ENCODE data around the gene SREBF2. TPM values are rescaled to one million over a fixed set of nuclear protein-coding genes. Genes with fewer than 3 reads are reported as not detected.
"Not testable (repeated sequence)": the region's sequence is repeated elsewhere in the genome, so short reads cannot be mapped to it uniquely, and the experiment has no call there.

The SREBF2 gene
- polyA plus RNA-seq, 3 donors from 2014 or later: 16.9 to 40.3 (median 22.9) TPM

GRCh38 chr22:41862160-41862529 lies 29.2 kb downstream of the SREBF2 start:
- Mint-ChIP-seq H3K27ac (peak overlapping the region in 4 of 6 donors; percentile 28 to 81 (median 77)), H3K9me3 (no peaks in the 10 kb centered on the region), H3K4me3 (peak overlapping the region in 1 of 5 donors; percentile 29), H3K36me3 (peaks cover 0 to 6% (median 0%) of the 10 kb centered on the region in 3 donors), H3K4me1 (peaks cover 46 to 65% of the 10 kb centered on the region in 2 donors), H3K27me3 (ENCODE audit: low read depth in 3 of 3) (peaks cover 0 to 8% (median 0%) of the 10 kb centered on the region in 3 donors)
- DNase-seq: no peak

- Mint-ChIP-seq H3K4me3 (peak overlapping the region in 1 of 5 donors; percentile 36), H3K27ac (peak overlapping the region; percentile 67 to 81 (median 77)), H3K4me1 (peaks cover 40 to 59% of the 10 kb centered on the region in 2 donors), H3K27me3 (ENCODE audit: low read depth in 3 of 3) (peaks cover 0 to 8% (median 0%) of the 10 kb centered on the region in 3 donors), H3K36me3 (peaks cover 0 to 8% (median 0%) of the 10 kb centered on the region in 3 donors), H3K9me3 (no peaks in the 10 kb centered on the region)
- DNase-seq: no peak
Observed at GRCh38 chr22:41862530-41863266, 29.8 kb downstream of the SREBF2 start.

GRCh38 chr22:41863472-41863871 lies 30.6 kb downstream of the SREBF2 start:
- no peaks in the 10 kb centered on the region for H3K9me3 Mint-ChIP-seq
- peak overlapping the region in 4 of 6 donors; percentile 67 to 81 (median 72) for H3K27ac Mint-ChIP-seq
- peaks cover 0 to 8% (median 0%) of the 10 kb centered on the region in 3 donors for H3K36me3 Mint-ChIP-seq
- H3K4me1 Mint-ChIP-seq: peaks cover 32 to 52% of the 10 kb centered on the region in 2 donors
- peak overlapping the region in 1 of 5 donors; percentile 3 for H3K4me3 Mint-ChIP-seq
- H3K27me3 Mint-ChIP-seq (ENCODE audit: low read depth in 3 of 3): peaks cover 0 to 8% (median 0%) of the 10 kb centered on the region in 3 donors
- DNase-seq: no peak

- no peak for DNase-seq
- H3K4me3 Mint-ChIP-seq: no peak overlapping the region
- H3K27ac Mint-ChIP-seq: no peak overlapping the region
- H3K4me1 Mint-ChIP-seq: peaks cover 11 to 16% of the 10 kb centered on the region in 2 donors
- no peaks in the 10 kb centered on the region for H3K27me3 Mint-ChIP-seq (ENCODE audit: low read depth in 3 of 3)
- peaks cover 12 to 28% (median 16%) of the 10 kb centered on the region in 3 donors for H3K36me3 Mint-ChIP-seq
- H3K9me3 Mint-ChIP-seq: no peaks in the 10 kb centered on the region
Observed at GRCh38 chr22:41868556-41868955, 35.7 kb downstream of the SREBF2 start.

GRCh38 chr22:41870081-41870480 lies 37.2 kb downstream of the SREBF2 start:
- not testable (repeated sequence) for H3K9me3 Mint-ChIP-seq; H3K27ac Mint-ChIP-seq; DNase-seq; H3K27me3 Mint-ChIP-seq (ENCODE audit: low read depth in 3 of 3); H3K4me3 Mint-ChIP-seq
- H3K4me1 Mint-ChIP-seq: peaks cover 8 to 13% of the 10 kb centered on the region in 2 donors
- peaks cover 12 to 38% (median 16%) of the 10 kb centered on the region in 3 donors for H3K36me3 Mint-ChIP-seq

- Mint-ChIP-seq H3K36me3 (peaks cover 12 to 42% (median 17%) of the 10 kb centered on the region in 3 donors), H3K27me3 (ENCODE audit: low read depth in 3 of 3) (no peaks in the 10 kb centered on the region), H3K4me3 (no peak overlapping the region)
Observed at GRCh38 chr22:41870786-41871185, 37.9 kb downstream of the SREBF2 start.

GRCh38 chr22:41873391-41873790 lies 40.5 kb downstream of the SREBF2 start:
- peak; percentile 34 to 43 (median 42) for DNase-seq
- no peaks in the 10 kb centered on the region for H3K9me3 Mint-ChIP-seq
- no peaks in the 10 kb centered on the region for H3K27me3 Mint-ChIP-seq (ENCODE audit: low read depth in 3 of 3)
- H3K4me3 Mint-ChIP-seq: peak overlapping the region in 1 of 5 donors; percentile 9
- peak overlapping the region; percentile 53 to 79 (median 64) for H3K27ac Mint-ChIP-seq
- peaks cover 4 to 8% of the 10 kb centered on the region in 2 donors for H3K4me1 Mint-ChIP-seq
- peaks cover 24 to 52% (median 30%) of the 10 kb centered on the region in 3 donors for H3K36me3 Mint-ChIP-seq

More at GRCh38 chr22:41870786-41871185, 37.9 kb downstream of the SREBF2 start:
- H3K4me1 Mint-ChIP-seq: peaks cover 4 to 8% of the 10 kb centered on the region in 2 donors
- DNase-seq: no peak
- H3K27ac Mint-ChIP-seq: peak overlapping the region in 1 of 6 donors; percentile 49
- no peaks in the 10 kb centered on the region for H3K9me3 Mint-ChIP-seq

GRCh38 chr22:41874090-41874489 lies 41.2 kb downstream of the SREBF2 start:
- H3K4me1 Mint-ChIP-seq: peaks cover 4 to 8% of the 10 kb centered on the region in 2 donors
- H3K4me3 Mint-ChIP-seq: no peak overlapping the region
- peak overlapping the region in 2 of 6 donors; percentile 34 to 61 for H3K27ac Mint-ChIP-seq
- H3K9me3 Mint-ChIP-seq: no peaks in the 10 kb centered on the region
- no peak for DNase-seq
- peaks cover 26 to 59% (median 32%) of the 10 kb centered on the region in 3 donors for H3K36me3 Mint-ChIP-seq
- H3K27me3 Mint-ChIP-seq (ENCODE audit: low read depth in 3 of 3): no peaks in the 10 kb centered on the region

- H3K9me3 Mint-ChIP-seq: no peaks in the 10 kb centered on the region
- no peak overlapping the region for H3K4me3 Mint-ChIP-seq
- H3K27me3 Mint-ChIP-seq (ENCODE audit: low read depth in 3 of 3): no peaks in the 10 kb centered on the region
- DNase-seq: no peak
- H3K27ac Mint-ChIP-seq: no peak overlapping the region
- H3K4me1 Mint-ChIP-seq: peaks cover 4 to 8% of the 10 kb centered on the region in 2 donors
- peaks cover 25 to 62% (median 30%) of the 10 kb centered on the region in 3 donors for H3K36me3 Mint-ChIP-seq
Observed at GRCh38 chr22:41875531-41876270, 42.8 kb downstream of the SREBF2 start.

GRCh38 chr22:41876275-41876674 lies 43.4 kb downstream of the SREBF2 start:
- Mint-ChIP-seq H3K9me3 (no peaks in the 10 kb centered on the region), H3K4me3 (no peak overlapping the region), H3K27ac (no peak overlapping the region), H3K36me3 (peaks cover 24 to 60% (median 29%) of the 10 kb centered on the region in 3 donors), H3K4me1 (peaks cover 4 to 8% of the 10 kb centered on the region in 2 donors), H3K27me3 (ENCODE audit: low read depth in 3 of 3) (no peaks in the 10 kb centered on the region)
- DNase-seq: no peak

GRCh38 chr22:41876675-41877074 lies 43.8 kb downstream of the SREBF2 start:
- Mint-ChIP-seq H3K4me3 (no peak overlapping the region), H3K36me3 (peaks cover 27 to 63% (median 31%) of the 10 kb centered on the region in 3 donors), H3K27ac (no peak overlapping the region), H3K4me1 (peaks cover 4 to 8% of the 10 kb centered on the region in 2 donors), H3K27me3 (ENCODE audit: low read depth in 3 of 3) (no peaks in the 10 kb centered on the region), H3K9me3 (no peaks in the 10 kb centered on the region)
- DNase-seq: no peak

GRCh38 chr22:41880653-41881052 lies 47.7 kb downstream of the SREBF2 start:
- H3K27me3 Mint-ChIP-seq (ENCODE audit: low read depth in 3 of 3): peaks cover 0 to 1% (median 0%) of the 10 kb centered on the region in 3 donors
- no peaks in the 10 kb centered on the region for H3K4me1 Mint-ChIP-seq
- H3K4me3 Mint-ChIP-seq: no peak overlapping the region
- H3K36me3 Mint-ChIP-seq: peaks cover 31 to 70% (median 35%) of the 10 kb centered on the region in 3 donors
- H3K27ac Mint-ChIP-seq: no peak overlapping the region
- DNase-seq: no peak
- H3K9me3 Mint-ChIP-seq: no peaks in the 10 kb centered on the region

- Mint-ChIP-seq H3K4me1 (no peaks in the 10 kb centered on the region), H3K27me3 (ENCODE audit: low read depth in 3 of 3) (peaks cover 0 to 1% (median 0%) of the 10 kb centered on the region in 3 donors), H3K9me3 (no peaks in the 10 kb centered on the region), H3K4me3 (peak overlapping the region in 2 of 5 donors; percentile 10 to 21), H3K36me3 (peaks cover 32 to 78% (median 42%) of the 10 kb centered on the region in 3 donors), H3K27ac (peak overlapping the region in 4 of 6 donors; percentile 64 to 86 (median 76))
- no peak for DNase-seq
Observed at GRCh38 chr22:41883400-41883799, 50.5 kb downstream of the SREBF2 start.

GRCh38 chr22:41885116-41885515 lies 52.2 kb downstream of the SREBF2 start:
- no peak overlapping the region for H3K4me3 Mint-ChIP-seq
- peaks cover 28 to 73% (median 42%) of the 10 kb centered on the region in 3 donors for H3K36me3 Mint-ChIP-seq
- no peaks in the 10 kb centered on the region for H3K4me1 Mint-ChIP-seq
- DNase-seq: no peak
- H3K27me3 Mint-ChIP-seq (ENCODE audit: low read depth in 3 of 3): peaks cover 0 to 1% (median 0%) of the 10 kb centered on the region in 3 donors
- peak overlapping the region in 3 of 6 donors; percentile 23 to 50 (median 24) for H3K27ac Mint-ChIP-seq
- H3K9me3 Mint-ChIP-seq: no peaks in the 10 kb centered on the region
